ENCODE measurements around the gene C20orf144.

Gene C20orf144

GRCh38 chr20:33649201-33649681 lies 12.9 kb upstream of the C20orf144 start:
- FAIRE-seq (no peak), DNase-seq (ENCODE audit: insufficient read length, low spot score) (no peak)
- TF ChIP-seq, protein P1, sequence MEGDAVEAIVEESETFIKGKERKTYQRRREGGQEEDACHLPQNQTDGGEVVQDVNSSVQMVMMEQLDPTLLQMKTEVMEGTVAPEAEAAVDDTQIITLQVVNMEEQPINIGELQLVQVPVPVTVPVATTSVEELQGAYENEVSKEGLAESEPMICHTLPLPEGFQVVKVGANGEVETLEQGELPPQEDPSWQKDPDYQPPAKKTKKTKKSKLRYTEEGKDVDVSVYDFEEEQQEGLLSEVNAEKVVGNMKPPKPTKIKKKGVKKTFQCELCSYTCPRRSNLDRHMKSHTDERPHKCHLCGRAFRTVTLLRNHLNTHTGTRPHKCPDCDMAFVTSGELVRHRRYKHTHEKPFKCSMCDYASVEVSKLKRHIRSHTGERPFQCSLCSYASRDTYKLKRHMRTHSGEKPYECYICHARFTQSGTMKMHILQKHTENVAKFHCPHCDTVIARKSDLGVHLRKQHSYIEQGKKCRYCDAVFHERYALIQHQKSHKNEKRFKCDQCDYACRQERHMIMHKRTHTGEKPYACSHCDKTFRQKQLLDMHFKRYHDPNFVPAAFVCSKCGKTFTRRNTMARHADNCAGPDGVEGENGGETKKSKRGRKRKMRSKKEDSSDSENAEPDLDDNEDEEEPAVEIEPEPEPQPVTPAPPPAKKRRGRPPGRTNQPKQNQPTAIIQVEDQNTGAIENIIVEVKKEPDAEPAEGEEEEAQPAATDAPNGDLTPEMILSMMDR (IDR thresholded peaks at IDR 0.05; ENCODE audit: insufficient read depth, missing control alignments), result no peak

- peak; percentile 5 for DNase-seq (ENCODE audit: insufficient read length, low spot score)
- no peak for FAIRE-seq
- TF ChIP-seq, protein P1 (IDR thresholded peaks at IDR 0.05; ENCODE audit: insufficient read depth, missing control alignments), result no peak
Measured at GRCh38 chr20:33650111-33650752, 11.9 kb upstream of the C20orf144 start.

GRCh38 chr20:33650753-33651561 lies 11.2 kb upstream of the C20orf144 start:
- DNase-seq (ENCODE audit: insufficient read length, low spot score), result peak; percentile 18
- TF ChIP-seq, protein P1 (IDR thresholded peaks at IDR 0.05; ENCODE audit: insufficient read depth, missing control alignments), result no peak
- FAIRE-seq, result no peak

DNA sequence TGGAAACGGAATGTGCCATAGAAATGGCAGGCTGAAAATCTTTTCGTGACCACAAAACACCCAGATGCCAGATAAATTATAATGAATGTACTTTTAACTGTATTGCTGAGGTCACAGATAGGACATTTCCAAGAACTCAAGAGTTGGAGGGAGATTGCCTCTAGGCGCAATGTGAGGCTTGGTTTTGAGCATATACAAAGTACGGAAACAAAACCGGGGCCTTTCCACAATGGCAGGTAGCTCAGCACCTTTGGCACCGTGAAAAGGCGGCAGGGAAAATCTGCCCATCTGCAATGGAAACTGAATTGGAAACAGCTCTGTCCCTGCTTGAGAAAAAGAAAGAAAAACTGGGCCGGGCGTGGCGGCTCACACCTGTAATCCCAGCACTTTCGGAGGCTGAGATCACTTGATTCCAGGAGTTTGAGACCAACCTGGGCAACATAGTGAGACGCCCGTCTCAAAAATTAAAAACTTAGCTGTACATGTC lies 10.5 kb upstream of the C20orf144 start:
- TF ChIP-seq, protein P1 (IDR thresholded peaks at IDR 0.05; ENCODE audit: insufficient read depth, missing control alignments), result no peak
- DNase-seq (ENCODE audit: insufficient read length, low spot score), result no peak
- FAIRE-seq, result no peak

- TF ChIP-seq, protein P1 (IDR thresholded peaks at IDR 0.05; ENCODE audit: insufficient read depth, missing control alignments), result peak; percentile 92
- FAIRE-seq, result no peak
- peak; percentile 88 for DNase-seq (ENCODE audit: insufficient read length, low spot score)
Measured at GRCh38 chr20:33653218-33653899, 8.8 kb upstream of the C20orf144 start.

DNA sequence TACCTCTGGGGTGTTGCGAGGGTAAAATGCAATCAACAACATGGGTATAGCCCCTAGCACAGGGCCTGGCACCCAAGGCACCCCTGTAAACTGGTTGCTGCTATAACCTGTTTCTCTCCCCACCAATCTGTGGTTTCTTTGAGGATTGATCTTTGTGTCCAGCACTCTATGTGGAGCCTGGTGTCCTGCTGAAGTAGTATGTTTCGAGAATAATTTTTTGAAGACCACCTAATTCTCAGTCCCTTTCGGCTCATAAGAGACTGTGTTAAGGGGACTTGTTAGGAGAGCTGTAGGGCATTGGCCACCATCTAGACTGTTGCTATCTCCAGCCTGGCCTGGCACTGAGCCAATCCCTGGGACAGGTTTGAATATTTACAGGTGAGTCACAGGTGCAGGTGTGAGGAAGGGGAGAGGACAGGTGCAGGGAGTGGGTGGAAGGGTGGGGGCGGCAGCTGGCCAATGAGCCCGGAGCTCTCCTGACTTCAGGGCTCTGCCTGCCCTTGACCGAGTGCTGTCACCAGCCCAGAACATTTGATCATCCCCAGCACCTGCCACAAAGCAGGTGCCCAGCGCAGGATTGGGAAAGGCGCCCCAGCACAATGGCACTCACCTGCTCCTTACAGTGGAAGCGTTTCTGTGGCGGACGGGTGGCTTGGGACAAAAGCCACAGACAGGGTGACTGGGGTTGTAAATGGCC lies 8.1 kb upstream of the C20orf144 start:
- FAIRE-seq, result no peak
- peak; percentile 13 for DNase-seq (ENCODE audit: insufficient read length, low spot score)
- TF ChIP-seq, protein P1 (IDR thresholded peaks at IDR 0.05; ENCODE audit: insufficient read depth, missing control alignments), result no peak
